Stimulated activated CD4-positive, alpha-beta T cell treated with anti-CD3 and anti-CD28 coated beads, Interleukin-4, amount 100 ng/mL, for 4 hours (primary cell): ENCODE measurements around the gene PCDHA4.
"Not testable (repeated sequence)": the region's sequence is repeated elsewhere in the genome, so short reads cannot be mapped to it uniquely, and the experiment has no call there.

Source experiments
- DNase-seq, 2 experiments: peaks; one replicate each; pipeline ENCODE4 v3.0.0-alpha.2; 2020

Gene PCDHA4

DNA sequence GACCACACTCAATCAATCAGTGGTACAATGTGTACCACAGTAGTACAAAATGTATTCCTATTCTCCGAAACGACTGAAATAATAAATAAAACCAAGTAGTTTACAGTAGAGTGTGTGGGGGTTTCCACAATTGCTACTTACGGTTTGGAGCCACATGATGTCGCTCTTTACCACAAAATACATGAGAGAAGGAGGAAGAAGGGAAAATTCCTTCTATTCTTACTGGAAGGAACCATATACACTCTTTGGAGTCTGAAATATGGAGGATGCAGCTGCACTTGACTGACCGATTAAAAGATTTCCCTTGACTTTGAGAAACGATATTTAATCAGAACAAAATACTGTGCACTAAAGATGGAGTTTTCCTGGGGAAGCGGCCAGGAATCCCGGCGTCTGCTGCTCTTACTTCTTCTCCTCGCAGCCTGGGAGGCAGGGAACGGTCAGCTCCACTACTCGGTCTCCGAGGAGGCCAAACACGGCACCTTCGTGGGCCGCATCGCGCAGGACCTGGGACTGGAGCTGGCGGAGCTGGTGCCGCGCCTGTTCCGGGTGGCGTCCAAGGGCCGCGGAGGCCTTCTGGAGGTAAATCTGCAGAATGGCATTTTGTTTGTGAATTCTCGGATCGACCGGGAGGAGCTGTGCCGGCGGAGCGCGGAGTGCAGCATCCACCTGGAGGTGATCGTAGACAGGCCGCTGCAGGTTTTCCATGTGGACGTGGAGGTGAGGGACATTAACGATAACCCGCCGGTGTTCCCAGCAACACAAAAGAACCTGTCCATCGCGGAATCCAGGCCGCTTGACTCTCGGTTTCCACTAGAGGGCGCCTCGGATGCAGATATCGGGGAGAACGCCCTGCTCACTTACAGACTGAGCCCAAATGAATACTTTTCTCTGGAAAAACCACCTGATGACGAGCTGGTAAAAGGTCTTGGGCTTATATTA lies at the start of gene PCDHA4:
PCDHA4 (plus strand) TSS at position 235 of the 942 bp plus-strand sequence.
- no peak for DNase-seq

- no peak for DNase-seq
These were observed 42.5 kb upstream of the PCDHA4 start for GRCh38 chr5:140764177-140764973.

- no peak for DNase-seq
These were observed 39.4 kb upstream of the PCDHA4 start for GRCh38 chr5:140767444-140767843.

GRCh38 chr5:140780512-140780911 lies 26.4 kb upstream of the PCDHA4 start:
- DNase-seq: no peak

- no peak for DNase-seq
These were observed 20.8 kb upstream of the PCDHA4 start, which contains the start of gene PCDHA1 for GRCh38 chr5:140785905-140786686. Gene PCDHA1, plus strand, starts transcription at chr5:140786140.

DNA sequence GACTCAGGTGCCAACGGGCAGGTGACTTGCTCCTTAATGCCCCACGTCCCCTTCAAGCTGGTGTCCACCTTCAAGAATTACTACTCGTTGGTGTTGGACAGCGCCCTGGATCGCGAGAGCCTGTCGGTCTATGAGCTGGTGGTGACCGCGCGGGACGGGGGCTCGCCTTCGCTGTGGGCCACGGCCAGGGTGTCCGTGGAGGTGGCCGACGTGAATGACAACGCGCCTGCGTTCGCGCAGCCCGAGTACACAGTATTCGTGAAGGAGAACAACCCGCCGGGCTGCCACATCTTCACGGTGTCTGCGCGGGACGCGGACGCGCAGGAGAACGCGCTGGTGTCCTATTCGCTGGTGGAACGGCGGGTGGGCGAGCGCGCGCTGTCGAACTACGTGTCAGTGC lies 19.4 kb upstream of the PCDHA4 start:
- not testable (repeated sequence) for DNase-seq

- not testable (repeated sequence) for DNase-seq
These were observed 18.9 kb upstream of the PCDHA4 start for GRCh38 chr5:140787849-140788504.

GRCh38 chr5:140791089-140791488 lies 15.8 kb upstream of the PCDHA4 start:
- DNase-seq: no peak

DNA sequence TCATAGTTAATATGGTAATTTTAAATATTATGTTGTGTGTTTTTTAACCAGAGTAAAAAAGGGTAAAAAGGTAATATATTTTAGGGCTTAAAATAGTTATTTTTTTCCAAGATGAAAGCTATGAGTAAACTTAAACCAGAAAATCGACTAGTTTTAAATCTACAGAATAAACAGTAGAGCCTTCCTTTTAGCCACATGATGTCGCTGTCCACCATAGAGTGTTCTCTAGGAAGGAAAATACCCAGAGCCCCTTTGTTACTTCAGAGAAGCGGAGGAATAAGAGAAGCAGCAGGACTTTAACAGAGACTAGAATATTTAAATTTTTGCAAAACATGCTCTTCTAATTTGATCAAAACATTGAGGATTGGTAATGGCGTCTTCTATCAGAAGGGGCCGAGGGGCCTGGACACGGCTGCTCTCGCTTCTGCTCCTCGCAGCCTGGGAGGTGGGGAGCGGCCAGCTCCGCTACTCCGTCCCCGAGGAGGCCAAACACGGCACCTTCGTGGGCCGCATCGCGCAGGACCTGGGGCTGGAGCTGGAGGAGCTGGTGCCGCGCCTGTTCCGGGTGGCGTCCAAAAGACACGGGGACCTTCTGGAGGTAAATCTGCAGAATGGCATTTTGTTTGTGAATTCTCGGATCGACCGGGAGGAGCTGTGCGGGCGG lies 12.1 kb upstream of the PCDHA4 start, which contains the start of gene PCDHA2:
PCDHA2 (plus strand) TSS at position 258 of the 664 bp plus-strand sequence.
- no peak for DNase-seq

- no peak for DNase-seq
These were observed 11.6 kb upstream of the PCDHA4 start for GRCh38 chr5:140795259-140795641.

DNA sequence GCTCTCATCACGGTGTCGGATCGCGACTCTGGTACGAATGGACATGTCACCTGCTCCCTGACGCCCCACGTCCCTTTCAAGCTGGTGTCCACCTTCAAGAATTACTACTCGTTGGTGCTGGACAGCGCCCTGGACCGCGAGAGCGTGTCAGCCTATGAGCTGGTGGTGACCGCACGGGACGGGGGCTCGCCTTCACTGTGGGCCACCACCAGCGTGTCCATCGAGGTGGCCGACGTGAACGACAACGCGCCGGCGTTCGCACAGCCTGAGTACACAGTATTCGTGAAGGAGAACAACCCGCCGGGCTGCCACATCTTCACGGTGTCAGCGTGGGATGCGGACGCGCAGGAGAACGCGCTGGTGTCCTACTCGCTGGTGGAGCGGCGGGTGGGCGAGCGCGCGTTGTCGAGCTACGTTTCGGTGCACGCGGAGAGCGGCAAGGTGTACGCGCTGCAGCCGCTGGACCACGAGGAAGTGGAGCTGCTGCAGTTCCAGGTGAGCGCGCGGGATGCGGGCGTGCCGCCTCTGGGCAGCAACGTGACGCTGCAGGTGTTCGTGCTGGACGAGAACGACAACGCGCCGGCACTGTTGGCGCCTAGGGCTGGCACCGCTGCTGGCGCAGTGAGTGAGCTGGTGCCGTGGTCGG lies 10.7 kb upstream of the PCDHA4 start:
- DNase-seq: not testable (repeated sequence)

- no peak for DNase-seq
These were observed 10.2 kb upstream of the PCDHA4 start for GRCh38 chr5:140796718-140797095.

- no peak for DNase-seq
These were observed 5.9 kb upstream of the PCDHA4 start, which contains the start of gene PCDHA3 for GRCh38 chr5:140800816-140801493. Gene PCDHA3, plus strand, starts transcription at chr5:140801057.

DNA sequence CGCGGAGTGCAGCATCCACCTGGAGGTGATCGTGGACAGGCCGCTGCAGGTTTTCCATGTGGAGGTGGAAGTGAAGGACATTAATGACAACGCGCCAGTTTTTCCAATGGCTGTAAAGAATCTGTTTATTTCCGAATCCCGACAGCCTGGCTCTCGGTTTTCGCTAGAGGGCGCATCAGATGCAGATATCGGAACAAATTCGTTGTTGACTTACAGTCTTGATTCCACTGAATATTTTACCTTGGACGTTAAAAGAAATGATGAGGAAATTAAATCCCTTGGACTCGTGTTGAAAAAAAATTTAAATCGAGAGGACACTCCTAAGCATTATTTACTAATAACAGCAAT lies 5.4 kb upstream of the PCDHA4 start:
- no peak for DNase-seq

DNA sequence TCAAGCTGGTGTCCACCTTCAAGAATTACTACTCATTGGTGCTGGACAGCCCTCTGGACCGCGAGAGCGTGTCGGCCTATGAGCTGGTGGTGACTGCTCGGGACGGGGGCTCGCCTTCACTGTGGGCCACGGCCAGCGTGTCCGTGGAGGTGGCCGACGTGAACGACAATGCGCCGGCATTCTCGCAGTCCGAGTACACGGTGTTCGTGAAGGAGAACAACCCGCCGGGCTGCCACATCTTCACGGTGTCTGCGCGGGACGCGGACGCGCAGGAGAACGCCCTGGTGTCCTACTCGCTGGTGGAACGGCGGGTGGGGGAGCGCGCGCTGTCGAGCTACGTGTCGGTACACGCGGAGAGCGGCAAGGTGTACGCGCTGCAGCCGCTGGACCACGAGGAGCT lies 4.5 kb upstream of the PCDHA4 start:
- not testable (repeated sequence) for DNase-seq

- no peak for DNase-seq
These were observed 4.0 kb upstream of the PCDHA4 start for GRCh38 chr5:140802781-140803271.

- not testable (repeated sequence) for DNase-seq
These were observed 1.5 kb downstream of the PCDHA4 start for GRCh38 chr5:140808241-140808888.

GRCh38 chr5:140808889-140809291 lies 2.0 kb downstream of the PCDHA4 start:
- DNase-seq: no peak

DNA sequence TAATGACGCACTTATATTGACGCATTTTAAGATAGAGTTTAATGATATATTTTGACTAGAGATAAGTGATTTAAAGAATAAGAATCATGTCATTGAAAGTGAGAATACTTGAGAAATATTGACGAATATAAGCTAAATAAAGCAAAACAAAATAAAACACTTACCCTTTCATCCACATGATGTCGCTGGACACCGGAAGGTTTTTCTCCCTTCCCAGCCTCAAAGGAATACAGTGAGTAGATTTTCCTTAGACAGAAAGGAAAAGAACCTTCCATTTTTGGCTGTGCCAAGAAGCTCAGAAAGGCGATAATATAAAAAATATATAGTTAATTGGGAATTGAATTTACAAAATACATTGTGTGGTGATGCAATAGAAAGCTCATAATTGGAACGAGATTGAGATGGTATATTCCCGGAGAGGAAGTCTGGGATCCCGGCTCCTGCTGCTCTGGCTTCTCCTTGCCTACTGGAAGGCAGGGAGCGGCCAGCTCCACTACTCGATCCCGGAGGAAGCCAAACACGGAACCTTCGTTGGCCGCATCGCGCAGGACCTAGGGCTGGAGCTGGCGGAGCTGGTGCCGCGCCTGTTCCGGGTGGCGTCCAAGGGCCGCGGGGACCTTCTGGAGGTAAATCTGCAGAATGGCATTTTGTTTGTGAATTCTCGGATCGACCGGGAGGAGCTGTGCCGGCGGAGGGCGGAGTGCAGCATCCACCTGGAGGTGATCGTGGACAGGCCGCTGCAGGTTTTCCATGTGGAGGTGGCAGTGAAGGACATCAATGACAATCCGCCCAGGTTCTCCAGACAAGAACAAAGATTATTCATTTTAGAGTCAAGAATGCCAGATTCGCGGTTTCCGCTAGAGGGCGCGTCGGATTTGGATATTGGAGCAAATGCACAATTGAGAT lies 14.8 kb downstream of the PCDHA4 start, which contains the start of gene PCDHA5:
PCDHA5 (plus strand) TSS at position 239 of the 906 bp plus-strand sequence.
- no peak for DNase-seq
